NCI-H2081 (cell line): ENCODE results near the gene KLHL26.

Experiments used
- DNase-seq, 2 experiments: peaks; one replicate each; lab custom pipeline; 2025; lab: John Stamatoyannopoulos, UW

KLHL26 gene

DNA sequence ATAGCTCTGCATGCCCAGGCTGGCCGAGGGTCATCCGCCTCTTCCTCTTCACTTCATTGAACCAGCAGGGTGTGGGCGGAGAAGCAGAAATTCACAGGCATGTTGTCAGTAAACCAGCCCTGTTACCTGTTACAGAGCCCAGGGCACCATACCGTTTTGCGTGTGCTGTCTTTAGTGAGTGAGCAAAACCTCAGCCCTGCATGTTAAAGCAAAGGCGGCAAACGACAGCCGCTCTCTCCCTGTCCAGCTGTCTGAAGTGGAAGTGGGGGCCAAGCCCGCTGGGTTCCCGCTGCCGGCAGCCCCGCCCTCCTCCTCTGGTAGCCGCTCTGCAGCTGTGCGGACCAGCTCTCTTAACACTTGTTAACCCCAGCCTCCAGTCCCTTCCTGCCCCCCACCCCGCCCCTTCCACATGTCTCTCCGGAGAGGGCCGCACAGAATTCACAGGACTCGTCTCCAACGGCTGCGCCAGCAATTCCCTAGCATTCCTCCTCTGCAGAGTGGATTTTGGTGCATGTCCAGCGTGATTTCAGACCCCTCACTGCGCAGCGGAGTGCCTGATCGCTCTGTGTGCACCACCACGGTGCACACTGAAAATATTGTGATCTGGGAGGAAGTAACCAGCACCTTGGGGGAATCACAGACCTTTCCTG, 12.7 kb downstream of the KLHL26 start:
- DNase-seq, result no peak

DNA sequence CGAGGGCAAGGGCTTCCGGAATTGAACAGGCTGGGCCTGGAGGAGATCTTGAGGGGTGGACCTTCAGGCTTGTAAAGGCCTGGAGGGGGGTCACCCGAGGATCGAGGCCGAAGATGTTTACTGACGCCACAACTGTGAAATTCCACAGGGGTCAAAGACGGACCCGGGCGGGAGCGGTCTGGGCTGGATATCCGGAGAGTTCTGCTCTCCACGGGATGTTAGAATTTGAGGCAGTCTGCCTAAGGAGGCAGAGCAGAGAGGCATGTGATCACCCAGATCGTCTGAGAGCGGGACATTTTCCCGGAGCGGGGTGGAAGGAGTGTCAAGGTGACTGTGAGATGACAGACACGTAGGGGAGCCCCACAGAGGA, 13.2 kb downstream of the KLHL26 start:
- DNase-seq, result no peak

DNA sequence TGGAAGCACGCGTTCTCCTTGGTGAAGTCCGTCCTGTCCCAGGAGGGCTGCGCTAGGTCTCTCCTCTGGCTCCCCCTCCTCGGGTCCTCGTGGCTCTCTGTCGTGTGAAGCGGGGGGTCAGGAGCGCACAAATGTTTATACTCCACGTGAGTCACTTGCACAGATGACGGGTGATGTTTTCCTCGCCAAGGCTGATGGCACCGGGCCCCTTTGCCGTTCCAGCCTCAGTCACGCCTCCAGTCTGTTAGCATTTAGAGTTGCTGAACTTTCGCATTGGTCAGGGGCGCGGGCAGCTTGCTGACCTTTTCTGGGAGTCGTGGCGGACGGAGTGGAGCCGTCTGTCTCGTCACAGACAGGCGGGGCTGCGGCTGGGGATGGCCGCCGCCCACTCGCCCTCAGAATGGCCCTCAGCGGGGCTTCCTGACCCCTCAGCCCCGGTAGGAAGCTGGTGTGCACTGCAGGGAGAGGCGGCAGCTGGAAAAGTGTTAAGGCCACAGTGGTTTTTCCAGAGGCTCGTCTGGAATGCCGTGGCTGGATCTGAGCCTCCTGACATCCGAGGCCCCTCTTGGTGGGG, 13.7 kb downstream of the KLHL26 start:
- no peak for DNase-seq

DNA sequence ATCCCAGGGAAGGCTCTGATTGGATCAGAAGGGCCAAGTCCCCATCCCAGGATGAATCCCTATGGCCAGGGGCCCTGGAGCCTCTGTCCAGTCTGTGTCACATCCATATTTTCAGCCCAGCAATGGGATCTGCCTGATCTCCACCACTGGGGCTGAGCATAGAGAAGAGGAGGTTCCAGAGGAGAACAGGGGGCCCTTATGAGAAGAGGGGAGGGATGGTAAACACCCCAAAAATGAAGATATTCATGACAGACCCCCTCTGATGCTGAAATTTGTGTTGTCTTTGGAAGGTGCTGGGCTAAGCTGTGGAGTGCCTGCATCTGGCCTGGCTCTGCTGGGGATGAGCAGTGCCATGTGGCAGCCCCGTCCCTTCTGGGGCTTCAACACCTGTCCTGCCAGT, 14.5 kb downstream of the KLHL26 start:
- DNase-seq, result no peak

DNA sequence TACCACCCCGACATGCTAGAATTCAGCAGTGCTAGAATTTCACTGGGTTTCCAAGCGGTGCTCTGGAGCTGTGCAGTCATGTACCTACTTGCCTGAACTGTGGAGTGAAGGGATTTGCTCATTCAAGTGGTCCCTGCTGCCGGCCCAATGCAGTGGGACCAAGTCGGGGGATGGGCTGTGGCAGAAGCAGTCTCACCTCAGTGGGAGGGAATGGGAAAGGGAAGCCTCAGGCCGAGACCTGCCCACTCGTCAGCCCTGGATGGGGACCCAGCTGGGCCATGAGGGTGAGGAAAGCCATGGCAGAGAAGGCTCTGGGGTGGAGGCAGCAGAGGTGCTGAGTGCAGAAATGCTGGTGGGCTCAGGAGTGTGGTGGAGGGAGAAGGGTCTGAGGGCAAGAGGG, 14.9 kb downstream of the KLHL26 start:
- DNase-seq, result no peak

DNA sequence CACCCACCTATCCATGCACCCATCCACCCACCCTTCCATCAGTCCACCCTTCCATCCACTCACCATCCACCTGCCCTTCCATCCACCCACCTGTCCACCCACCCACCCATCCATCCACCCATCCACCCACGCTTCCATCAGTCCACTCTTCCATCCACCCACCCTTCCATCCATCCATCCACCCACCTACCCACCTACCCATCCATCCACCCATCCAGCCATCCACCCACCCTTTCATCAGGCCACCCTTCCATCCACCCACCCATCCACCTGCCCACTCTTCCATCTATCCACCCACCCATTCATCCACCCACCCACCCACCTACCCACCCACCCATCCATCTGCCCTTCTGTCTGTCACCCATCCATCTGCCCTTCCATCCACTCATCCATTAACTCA, 17.0 kb downstream of the KLHL26 start:
- DNase-seq, result no peak

DNA sequence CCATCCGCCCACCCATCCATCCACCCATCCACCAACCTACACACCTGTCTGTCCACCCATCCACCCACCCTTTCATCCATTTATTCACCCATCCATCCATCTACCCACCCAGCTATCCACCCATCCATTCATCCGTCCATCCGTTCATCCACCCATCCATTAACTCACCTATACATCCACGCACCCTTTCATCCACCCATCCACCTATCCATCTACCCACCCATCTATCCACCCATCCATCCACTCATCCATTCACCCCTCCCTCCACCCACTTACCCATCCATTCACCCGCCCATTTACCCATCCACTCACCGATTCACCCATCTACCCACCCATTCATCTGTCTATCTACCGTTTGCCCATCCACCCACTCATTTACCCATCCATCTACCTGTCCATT, 17.6 kb downstream of the KLHL26 start:
- DNase-seq, result no peak

DNA sequence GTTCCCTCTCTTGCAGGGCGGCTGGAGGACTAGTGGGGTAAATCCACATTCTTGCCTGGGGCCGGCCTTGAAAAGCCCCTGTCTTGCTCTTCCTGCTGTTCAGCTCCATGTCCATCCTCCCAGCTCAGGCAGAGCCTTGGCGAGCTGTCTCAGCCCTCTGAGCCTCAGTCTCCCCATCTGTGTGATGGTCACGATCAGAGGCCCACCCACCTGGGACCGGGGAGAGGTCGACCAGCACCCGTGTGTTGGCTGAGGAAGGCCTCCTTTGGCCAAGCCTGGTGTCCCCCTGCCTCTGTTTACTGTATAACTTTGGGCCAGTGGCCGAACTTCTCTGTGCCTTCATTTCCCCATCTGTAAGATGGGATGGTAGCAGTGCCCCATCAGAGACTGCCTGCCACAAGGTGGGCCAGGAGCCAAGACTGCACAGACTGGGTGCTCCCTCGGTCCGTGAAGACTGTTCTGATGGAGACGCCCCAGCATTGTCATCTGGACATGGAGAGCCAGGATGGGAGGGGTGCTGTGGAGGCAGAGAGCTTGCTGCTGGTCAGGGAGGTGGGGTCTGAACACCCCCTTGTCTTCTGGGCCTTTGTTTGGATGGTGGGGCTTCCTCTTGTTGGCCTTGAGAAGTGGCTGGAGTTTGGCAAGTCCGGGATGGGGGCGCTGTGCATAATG, 18.5 kb downstream of the KLHL26 start:
- DNase-seq, result no peak

DNA sequence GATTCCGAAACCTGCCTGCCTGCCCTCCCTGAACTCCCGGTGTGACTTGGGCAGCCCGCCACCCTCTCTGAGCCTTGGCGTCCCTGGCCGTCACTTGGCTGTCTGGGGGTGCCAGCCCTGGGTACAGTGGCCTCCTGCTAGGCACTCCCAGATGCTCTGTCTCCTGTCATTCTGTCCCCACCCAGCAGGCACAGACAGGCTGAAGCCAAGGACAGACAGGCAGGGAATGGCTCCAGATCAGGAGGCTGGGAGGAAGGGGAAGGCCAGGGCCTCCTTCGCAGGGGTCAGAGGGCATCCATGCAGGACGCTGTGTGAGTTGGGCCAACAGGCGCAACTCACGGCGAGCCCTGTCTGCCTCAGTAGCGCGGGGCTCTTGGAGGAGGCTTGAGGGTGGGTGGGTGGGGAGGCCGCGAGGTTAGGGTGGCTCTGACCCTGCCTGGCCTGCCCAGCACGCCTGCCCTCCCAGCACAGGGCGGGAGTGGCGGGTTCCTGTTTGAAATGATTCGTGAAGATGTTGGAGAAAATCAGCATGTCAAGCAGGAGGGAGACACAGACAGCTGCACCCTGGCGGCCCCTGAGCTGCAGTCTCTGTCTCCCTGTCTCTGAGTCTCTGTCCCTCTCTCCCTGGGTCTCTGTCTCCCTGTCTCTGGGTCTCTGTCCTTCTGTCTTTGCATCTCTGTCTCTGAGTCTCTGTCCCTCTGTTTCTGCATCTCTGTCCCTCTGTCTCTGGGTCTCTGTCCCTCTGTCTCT, 19.7 kb downstream of the KLHL26 start:
- no peak for DNase-seq

DNA sequence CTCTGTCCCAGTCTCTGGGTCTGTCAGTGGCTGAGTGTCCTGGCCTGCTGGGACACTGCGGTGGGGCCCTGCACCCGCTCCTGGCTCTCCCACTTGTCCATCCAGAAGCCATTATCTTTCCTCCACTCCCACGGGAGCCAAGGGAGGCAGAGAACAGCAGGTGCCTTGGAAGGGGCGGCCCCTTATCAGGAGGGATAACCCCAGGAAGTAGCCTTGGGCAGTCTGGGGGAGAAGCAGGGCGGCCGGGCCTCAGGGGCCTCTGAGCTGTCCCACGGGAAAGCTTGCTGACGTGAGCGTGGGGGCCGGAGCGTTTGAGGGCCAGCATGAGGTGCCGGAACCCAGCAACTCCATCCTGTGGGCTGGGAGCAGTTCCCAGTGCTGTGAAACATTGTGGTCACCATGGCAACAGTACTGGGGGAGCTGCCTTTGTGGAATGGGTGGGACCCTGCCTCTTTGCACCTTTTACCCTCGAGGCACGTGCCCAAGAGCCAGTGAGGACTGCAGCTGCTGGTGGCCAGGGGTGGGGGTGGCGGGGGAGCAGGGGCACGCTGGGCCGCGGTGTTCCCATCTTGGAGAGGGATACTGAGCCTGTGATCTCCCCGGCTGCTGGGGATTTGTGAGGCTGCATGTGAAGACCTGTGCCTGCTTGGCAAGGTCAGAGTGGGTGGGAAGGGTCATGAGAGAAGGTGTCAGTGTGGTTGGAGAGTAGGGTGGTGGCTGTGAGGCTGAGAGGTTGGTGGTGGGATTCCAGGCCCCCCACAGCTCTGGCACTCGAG, 20.9 kb downstream of the KLHL26 start:
- DNase-seq, result no peak

DNA sequence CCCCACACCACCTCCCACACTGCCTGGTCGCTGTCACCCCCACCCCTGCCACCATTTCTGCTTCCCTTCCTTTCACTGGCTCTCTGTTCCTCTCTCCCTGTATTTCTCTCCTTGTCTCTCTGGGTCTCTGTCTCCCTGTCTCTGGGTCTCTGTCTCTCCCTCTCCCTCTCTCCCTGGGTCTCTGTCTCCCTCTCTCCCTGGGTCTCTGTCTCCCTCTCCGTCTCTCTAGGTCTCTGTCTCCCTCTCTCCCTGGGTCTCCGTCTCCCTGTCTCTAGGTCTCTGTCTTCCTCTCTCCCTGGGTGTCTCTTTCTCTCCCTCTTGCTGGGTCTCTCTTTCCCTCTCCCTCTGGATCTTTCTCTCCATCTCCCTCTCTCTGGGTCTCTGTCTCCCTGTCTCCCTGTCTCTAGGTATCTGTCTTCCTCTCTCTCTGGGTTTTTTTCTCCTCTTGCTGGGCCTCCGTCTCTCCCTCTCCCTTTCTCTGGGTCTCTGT, 21.6 kb downstream of the KLHL26 start:
- DNase-seq, result no peak

DNA sequence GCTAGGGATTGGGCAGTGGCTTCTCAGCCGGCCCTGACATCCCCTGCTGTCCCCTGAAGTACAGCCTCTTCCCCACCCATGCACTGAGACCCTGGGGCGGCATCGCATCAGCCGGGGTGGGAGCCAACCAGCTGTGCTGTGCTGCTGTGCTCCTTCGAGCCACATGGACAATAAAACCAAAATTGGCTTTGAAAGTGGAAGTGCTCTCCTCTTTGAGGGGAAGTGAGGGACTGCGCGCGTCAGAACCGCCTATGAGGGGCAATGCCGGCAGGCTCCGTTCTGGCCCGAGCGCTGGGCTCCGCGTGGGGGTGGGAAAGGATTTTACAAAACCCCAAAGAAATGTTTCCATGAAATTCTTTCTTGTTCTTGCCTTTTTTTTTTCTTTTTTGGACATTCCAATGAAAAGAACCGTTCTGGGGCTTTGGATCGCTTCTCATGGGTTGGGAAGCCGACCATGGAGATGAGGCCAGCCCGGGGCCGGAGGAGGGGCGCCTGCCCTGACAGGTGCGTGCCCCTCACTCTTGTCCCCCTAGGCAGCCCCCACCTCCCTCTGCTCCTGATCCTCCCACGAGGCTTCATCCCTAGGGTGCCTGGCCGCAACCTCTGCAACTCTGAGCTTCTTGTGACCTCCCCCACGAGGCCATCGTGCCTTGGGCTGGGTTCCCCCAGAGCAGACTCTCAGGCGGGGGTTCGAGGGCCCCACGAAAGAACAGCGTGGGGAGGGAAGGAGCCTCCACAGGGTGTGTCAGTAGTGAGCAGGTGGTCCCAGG, 22.6 kb downstream of the KLHL26 start:
- no peak for DNase-seq

DNA sequence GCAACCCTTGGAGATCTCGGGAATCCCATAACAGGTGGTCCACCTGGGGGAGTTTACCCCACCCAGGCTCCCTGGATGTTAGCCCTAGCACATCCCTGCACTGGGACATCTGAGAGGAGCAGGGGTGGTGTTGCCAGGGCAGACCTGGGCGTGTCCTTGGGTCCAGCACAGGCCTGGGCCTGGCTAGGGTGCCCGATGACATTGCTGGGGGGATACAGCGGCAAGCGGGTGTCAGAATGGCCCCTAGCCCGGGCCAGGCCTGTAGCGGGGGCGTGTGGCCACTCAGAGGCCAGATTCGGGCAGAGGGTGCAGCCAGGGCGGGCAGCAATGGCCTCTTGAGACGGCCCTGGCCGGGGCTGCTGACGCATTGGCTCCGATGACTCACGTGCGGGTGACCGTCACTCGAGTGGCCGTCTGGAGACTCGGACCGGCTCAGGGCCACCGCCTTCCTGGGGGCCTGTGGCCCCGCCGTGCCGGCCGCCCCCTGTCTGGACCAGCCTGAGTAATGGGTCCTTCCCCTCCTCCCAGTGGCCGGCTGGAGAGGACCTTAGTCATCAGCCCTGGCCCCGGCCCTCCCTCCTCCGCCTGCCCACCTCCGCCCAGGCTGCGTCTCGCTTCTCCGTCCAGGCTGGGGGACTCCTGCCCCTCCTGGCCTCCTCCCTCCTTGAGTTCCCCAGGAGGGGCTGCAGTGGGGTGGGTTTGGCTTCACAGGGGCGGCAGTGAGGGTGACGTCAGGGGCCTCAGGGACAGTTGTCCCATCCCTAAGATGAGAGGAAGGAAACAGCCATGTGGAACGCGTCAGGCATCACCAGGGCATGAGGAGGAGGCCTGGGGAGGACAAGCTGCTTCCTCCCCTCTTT, 23.5 kb downstream of the KLHL26 start:
- no peak for DNase-seq

DNA sequence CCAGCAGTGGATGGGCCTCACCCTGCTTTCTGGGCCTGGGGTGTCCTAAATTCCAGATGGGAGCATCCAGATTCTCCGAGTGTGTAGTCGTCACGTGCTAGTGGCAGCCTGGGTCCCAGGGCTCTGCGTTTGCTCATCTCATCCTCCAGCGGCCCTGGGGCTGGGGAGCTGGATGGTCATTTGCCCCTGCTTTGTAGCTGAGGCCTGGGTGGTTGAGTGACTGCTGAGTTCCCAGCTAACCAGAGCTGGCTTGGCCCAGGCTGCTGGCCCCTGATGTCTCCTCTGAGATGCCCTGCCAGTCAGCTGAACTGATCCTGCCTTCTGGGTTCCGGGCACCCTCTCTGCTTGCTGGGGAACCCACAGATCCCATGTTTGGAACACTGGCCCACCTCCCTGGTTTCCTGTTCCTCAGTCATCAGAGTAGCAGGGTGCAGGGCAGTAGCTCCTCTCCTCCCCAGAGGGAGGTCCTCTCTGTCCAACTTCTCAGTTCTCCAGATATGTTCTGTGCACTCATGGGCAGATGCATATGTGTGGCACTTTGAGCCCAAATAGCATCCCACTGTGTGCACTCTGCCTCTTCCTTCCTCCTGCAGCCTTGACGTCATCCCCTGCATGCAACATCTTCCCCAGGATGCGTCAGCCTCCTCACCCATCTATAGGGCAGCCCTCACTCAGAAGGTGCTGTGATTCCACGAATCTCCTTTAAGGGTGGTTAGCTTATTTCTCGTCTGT, 24.3 kb downstream of the KLHL26 start:
- DNase-seq, result no peak

DNA sequence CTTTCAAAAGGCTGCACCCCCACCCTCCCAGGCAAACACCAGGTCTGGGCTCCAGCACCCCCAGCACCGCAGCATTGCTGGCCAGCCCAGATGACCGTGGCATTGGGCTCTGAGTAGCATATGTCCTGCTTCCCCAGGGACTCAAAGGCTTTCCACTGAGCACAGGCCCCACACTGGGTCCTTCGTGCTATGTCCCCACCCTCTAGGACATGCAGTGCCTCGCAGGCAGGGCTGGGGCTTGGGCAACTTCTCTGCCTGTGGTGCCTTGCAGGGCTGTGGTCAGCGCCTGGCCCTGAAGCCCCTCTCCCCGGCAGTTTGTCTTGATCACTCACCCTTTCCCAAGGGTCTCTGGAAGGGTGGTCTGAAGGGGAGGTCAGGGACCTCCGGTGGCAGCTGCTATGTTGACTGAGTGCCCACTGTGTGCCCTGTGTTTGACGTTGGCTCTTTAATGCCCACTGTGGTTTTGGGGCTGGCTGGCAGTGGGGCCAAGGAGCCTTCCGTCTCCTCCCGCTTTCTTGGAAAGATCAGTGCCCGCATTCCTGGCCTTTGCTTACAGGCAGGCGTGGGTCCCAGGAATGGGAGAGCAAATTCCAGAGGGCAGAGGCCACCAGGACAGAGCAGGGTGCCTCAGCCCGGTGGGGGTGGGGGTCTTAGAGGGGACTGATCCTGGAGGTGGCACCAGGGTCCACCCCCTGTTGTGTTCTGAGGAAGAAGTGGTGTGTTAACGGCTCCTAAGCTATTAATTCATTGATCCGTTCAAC, 26.3 kb downstream of the KLHL26 start:
- no peak for DNase-seq

DNA sequence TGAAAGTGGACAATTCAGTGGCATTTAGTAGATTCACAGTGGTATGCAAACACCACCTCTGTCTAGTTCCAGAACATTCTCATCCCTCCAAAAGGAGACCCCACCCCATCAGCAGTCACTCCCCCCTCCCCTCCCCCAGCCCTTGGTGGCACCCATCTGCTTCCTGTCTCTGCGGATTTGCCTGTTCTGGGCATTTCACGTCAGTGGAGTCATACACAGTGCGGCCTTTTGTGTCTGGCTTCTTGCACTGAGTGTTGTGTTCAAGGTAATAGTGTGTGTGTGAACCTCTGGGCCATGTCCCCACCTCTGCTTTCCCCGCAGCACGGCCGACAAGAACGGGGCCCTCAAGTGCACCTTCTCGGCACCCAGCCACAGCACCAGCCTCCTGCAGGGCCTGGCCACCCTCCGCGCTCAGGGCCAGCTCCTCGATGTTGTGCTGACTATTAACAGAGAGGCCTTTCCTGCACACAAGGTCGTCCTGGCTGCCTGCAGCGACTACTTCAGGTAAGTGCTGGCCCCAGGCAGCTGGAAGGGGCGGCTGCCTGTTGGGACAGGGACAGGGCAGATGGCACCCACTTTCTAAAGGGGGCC, 27.2 kb downstream of the KLHL26 start:
- DNase-seq, result no peak

DNA sequence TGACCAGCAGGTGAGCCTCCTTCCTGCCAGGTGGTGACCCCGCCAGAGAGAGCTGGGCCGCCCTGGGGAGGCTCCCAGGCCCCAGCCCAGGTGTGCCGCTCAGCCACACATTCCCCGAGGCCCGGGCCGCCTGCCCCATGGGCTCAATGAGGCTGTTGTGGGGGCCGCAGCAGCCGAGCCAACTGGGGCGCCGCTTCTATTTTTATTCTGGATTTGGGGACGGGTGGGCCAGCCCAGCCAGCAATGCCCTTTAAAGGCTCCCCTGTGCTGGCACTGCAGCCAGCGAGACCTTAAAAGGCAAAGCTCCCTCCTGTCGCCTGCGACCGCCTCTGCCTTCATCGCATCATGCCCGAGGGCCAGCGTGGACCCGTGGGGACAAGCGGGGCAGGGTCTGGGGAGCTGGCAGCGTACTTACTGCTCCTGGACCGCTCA, 29.0 kb downstream of the KLHL26 start:
- no peak for DNase-seq

DNA sequence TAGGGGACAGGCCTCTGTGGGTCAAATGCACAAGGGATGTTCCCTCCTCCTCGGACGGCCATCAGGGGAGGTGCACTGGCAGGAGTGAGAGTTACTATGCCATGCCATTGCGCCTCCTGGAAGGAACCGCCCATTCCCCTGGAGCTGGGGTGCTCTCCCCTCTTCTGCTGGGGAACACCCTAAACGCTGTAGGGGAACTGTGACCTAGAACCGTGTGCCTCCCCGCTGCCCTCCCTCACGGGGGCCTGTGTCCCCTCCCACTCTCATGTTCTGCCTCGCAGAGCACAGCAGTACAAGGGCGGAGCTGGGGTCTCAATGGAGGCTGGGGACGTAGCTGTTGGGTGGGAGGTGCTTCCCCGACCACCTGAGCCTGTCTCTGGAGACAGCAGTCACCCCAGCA, 29.5 kb downstream of the KLHL26 start:
- DNase-seq, result no peak
